HTR-8/SVneo (cell line): ENCODE measurements around the gene DLX3.

ENCODE experiments used
- DNase-seq: peaks from one replicate; pipeline ENCODE4 v3.0.0; 2011; ENCODE audit warnings: low spot score, mixed read lengths; ENCODE audit not compliant: insufficient read length
- FAIRE-seq: peaks from 2 replicates; lab custom pipeline; 2011; peaks lifted over from hg19 to GRCh38; lab: Jason Lieb, UNC

Gene DLX3

DNA sequence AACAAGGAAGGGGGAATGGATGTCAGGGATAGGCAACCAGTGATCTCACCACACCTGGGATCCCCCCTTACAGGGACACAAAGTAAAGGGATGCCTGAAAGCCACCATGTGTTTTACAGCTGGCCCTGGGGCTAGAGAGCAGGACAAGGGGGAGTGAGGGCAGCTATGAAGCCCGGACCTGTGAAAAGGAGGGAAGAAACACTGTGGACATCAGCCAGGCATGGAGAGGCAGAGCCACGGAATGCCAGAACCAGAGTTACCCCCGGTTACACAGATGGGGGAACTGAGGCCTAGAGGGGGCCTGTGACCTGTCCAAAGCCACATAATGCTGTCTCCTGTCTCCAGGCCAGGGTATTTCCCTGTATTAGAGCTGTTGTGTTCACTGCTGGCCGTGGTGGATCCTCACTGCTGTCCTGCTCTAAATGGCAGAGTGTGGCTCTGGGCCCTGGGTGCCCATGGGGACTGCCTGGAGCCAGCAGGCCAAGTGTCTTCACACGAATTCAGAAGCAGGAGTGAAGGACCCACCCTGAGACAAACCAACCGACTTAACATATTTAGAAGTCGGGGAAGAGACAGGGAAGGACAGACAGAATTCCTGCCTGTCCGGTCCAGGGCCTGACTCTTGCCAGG lies 31.1 kb upstream of the DLX3 start:
- DNase-seq (no peak), FAIRE-seq (no peak)

DNA sequence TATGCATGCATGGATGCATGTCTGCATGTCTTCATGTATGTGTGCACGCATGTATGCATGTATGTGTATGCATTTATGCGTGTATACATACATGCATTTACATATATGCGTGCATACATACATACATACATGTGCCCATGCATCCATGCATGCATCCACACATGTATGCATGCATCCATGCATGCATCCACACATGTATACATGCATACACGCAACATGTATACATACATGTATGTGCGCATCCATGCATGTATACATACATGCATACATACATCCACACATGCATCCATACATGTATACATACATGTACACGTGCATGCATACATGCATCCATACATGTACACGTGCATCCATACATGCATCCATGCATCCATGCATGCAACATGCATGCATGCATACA lies 29.8 kb upstream of the DLX3 start:
- no peak for DNase-seq
- no peak for FAIRE-seq

- DNase-seq = no peak
- FAIRE-seq = peak; percentile 99
Measured at GRCh38 chr17:50023520-50023919, 28.5 kb upstream of the DLX3 start.

GRCh38 chr17:50022463-50023130 lies 27.6 kb upstream of the DLX3 start:
- FAIRE-seq (peak; percentile 36), DNase-seq (no peak)

DNA sequence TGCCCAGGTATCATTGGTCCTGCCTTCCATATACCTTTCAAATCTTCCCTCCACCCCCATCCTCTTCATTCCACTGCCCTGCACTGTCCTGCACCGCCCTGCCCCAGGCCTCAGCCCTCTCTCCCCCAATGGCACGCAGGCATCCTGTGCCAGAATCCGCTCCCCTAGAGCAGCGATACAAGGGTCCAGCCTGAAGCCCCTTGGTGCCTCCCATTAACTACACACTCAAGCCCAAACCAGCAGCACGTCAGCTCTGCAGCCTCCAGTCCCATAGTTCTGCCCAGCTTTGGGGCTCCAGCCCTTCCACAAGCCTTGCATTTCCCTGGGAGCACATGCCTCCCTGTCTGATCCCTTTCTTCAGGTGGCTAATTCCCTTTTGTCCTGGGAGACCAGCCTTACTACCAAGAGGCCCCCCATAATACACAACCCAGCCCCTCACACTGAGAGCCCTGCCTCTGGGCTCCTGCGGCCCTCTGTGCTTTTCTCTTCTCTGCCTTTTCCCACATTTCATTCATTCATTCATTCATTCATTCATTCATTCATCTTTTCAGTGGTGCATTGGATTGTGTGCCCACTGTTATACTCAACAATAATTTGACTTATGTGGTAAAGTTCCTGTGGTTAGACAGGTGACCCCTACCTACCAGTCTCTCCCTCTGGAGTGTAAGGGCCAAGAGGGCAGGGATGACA lies 26.8 kb upstream of the DLX3 start:
- FAIRE-seq = no peak

GRCh38 chr17:50020841-50021599 lies 26.0 kb upstream of the DLX3 start:
- DNase-seq (no peak), FAIRE-seq (peak; percentile 44)

More for the DNA sequence above, 26.8 kb upstream of the DLX3 start:
- no peak for DNase-seq

- no peak for DNase-seq
- no peak for FAIRE-seq
Measured at GRCh38 chr17:50018909-50019308, 23.9 kb upstream of the DLX3 start.

DNA sequence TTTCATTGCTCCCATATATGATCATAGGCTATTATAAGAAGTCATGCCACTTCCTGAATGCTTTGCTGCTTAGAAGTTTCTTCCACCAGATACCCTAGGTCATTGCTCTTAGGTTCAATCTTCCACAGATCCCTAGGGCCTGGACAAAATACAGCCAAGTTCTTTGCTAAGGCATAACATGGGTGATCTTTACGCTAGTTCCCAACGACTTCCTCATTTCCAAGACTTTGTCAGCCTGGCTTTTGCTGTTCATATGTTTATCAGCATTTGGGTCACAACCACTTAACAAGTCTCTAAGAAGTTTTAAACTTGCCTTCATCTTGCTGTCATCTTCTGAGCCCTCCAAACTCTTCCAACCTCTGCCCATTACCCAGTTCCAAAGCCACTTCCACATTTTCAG lies 20.1 kb upstream of the DLX3 start:
- DNase-seq (no peak), FAIRE-seq (no peak)

DNA sequence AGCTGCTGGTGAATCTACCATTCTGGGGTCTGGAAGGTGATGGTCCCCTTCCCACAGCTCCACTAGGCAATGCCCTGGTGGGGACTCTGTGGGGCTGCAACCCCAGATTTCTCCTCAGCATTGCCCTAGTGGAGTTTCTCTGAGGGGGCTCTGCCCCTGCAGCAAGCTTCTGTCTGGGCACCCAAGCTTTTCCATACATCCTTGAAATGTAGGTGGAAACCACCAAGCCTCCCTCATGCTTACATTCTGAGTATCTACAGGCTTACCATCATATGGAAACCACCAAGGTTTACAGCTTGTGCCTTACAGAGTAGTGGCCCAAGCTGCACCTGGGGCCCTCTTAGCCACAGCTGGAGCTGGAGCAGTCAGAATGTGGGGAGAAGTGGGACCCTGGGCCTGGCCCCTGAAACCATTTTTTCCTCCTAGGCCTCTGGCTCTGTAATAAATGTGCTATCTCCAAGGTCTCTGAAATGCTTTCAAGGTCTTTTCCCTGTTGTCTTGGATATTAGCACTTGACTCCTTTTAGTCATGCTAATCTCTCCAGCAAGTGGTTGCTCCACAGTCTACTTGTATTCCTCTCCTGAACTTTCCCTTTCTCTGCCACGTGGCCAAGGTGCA lies 19.6 kb upstream of the DLX3 start:
- DNase-seq = no peak
- no peak for FAIRE-seq

GRCh38 chr17:50013079-50013478 lies 18.1 kb upstream of the DLX3 start:
- no peak for FAIRE-seq
- no peak for DNase-seq

DNA sequence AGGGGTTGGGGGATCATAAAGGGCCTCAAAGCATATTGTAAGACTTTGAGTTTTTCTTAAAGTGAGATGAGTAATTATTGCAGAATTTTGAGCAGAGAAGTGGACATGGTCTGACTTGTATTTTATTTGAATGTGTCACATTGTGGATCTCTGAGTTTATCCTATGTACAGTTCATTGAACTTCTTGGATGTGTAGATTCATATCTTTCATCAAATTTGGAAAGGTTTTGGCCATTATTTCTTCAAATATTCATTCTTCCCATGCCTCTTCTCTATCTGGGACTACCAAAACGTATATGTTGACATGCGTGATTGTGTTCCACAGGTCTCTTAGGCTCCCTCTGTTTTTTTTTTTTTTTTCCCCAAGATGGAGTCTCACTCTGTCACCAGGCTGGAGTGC lies 14.3 kb upstream of the DLX3 start:
- DNase-seq (no peak), FAIRE-seq (no peak)

GRCh38 chr17:50003911-50004310 lies 8.9 kb upstream of the DLX3 start:
- DNase-seq = no peak
- FAIRE-seq = peak; percentile 60

DNA sequence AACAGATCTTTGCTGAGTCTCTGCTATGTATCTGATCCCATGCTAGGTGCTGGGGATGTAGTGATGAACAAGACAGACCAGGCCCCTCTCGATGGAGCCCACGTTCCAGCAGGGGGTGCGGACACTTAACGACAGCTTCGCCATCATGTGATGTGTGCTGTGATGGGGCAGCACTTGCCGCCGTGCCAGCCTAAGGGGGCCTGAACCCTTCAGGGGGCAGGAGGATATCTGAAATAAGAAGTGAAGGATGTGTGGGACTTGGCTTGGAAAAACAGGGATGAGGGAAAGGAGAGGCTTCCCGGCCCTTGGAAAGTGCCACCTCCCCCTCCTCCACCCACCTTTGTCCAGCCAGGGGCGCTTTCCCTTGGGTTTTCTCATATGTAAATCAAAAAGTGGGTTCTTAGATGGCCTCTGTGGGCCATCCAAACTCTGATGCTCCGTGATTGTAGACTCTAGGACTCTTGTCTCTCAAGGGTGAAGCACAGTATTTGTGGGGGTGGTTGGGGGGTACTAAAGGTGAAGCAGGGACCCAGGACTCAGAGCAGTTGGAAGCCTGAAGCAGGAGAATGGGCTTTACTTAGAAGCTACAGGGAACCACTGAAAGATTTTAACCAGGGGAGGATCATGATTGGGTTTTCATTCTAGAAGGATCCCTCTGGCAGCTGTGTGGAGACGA lies 4.0 kb upstream of the DLX3 start:
- DNase-seq (no peak), FAIRE-seq (no peak)

DNA sequence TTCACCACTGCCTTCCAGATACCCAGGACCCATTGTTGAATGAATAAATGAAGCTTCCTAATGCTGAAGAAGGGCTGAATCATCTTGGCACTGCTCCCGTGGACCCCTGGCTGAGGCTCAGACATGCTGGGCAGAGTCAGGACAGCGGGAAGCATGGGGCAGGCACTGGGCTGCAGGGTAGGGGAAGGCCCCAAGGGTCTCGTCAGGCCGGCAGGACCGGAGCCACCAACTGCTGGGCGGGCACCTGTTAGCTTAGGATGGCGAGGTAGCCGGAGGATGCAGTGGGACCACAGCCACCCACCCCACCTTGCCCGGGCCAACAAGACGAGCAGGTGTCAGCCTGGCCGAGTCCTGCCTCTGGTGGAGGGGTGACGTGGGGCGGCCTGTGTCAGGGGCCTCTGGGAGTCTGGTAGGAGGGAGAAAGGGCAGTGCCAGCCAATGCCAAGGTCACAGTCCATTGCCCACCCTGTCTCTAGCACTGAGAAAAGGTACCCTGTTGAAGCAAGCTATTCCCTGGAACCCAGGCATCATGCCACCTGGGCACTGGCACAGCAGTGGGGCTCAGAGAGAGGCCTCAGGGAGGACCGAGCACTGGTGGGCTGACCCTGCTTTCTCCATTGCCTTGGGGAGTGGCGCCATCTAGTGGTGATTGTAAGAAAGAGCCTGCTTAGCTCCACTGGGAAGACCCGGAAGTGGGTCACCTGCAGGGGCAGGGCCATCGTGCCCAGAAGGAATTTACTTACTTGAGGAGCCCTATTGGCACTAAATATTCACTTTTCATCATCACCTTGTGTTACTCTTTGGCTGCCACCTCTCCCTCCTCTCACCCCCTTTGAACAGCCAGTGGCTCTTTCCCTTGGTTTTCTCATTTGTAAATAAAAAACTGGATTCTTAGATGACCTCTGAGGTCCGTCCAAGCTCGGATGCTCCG lies 3.0 kb upstream of the DLX3 start:
- FAIRE-seq (peak; percentile 64), DNase-seq (peak; percentile 97)

GRCh38 chr17:49997301-49997650 lies 2.3 kb upstream of the DLX3 start:
- DNase-seq (no peak), FAIRE-seq (no peak)

GRCh38 chr17:49996495-49997300 lies 1.7 kb upstream of the DLX3 start:
- DNase-seq (peak; percentile 87), FAIRE-seq (peak; percentile 94)

GRCh38 chr17:49996121-49996494 lies 1.1 kb upstream of the DLX3 start:
- no peak for DNase-seq
- no peak for FAIRE-seq
